Stimulated activated CD4-positive, alpha-beta T cell treated with anti-CD3 and anti-CD28 coated beads, Interleukin-4, amount 100 ng/mL, for 1 hour (primary cell): ENCODE results near the gene KRT13.

Experiments used
- DNase-seq: peaks from one replicate; pipeline ENCODE4 v3.0.0-alpha.2; 2020

KRT13 gene

DNA sequence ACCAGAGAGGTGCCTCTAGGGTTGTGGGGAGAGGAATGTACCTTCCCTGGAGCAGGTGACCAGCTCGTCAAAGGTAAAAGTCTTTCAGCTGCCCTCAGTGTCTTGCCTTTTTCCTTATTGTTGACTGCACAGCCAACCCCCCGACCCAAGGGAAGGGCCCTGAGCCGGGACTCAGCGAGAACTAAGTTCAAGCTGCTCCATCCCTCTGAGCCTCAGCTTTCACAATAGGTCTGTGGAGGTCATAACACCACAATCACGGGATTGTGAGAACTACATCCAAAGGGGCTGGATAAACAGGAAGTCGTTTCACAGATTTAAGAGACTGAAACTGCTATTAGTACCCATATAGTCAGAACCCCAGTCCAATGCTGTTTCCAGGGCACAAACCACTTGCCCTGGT is 13.1 kb downstream of the KRT13 start:
- no peak for DNase-seq

DNA sequence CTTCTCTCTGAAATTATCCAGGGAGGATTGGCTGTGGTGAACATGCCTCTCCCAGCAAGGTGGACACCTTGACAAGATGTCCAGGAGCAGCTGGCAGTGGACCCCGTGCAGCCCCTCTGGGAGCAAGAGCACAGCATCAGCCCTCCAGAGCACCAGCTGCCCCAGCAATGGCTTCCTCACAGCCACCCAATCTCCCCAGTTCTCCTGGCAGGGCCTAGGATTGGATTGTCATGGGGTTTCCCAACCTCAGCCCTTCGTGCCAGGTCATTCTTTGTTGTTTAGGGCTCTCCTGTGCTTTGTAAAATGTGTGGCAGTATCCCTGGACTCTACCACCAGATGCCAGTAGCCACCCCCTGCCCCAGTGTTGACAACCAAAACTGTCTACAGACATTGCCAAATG is 13.9 kb downstream of the KRT13 start:
- DNase-seq: no peak

DNA sequence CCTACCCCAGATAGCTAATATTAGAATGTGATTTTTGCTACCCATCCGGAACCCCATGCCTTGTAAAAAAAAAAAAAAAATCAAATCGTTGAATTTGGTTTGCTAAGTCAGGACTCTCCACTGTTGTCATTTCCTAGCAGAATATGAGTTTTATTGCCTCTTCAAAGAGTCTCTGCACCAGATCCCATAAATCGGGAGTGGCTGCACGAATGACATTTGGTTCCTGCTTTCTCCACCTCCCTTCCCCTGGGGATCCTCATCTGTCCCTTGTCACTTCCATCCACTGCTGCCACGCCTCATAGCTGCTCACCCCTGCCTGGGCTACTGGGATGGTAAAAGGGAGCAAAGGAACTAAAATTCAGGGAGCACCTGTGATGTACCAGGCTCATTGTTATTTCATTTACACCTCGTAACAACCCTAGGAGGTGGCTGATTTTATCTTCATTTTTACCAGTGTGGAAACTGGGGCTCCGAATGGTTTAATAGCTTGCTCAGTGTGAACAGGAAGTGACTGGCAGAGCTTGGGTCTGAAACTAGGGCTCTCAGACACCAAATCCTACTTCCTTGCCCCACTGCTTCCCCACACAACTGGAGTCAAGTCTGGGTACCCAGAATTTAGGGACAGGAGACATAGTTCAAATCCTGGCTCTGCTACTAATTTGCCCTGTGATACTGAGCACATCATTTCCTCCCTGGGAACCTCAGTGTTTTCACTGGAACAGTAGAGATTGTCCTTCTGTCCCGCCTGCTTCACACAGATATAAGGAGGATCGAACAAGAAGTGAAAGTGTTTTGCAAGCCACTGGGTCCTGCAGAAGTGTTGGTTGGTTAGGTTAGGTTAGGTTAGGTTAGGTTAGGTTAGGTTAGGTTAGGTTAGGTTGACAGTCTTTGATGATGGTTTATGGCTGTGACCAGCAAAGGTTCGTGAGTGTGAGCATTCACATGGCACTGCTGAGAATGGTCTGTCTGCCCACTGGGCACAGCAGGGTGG is 15.1 kb downstream of the KRT13 start:
- no peak for DNase-seq

DNA sequence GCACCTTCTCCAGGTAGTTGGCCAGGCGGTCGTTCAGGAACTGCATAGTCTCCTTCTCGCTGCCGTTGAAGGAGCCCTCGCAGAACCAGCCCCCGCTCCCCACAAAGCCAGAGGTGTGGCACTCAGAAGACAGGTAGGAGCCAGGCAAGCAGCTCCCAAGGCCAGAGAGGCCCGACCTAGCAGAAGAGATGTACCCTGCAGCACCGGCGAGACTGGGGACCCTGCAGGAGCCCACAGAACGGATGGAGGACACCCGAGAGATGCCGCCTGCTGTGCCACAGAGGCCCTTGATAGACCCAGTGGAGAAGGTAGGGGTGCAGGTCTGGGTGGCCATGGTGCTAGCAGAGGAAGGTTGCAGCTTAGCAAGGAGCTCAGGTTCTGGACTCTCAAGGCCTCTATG is 15.9 kb downstream of the KRT13 start, which contains the start of gene KRT36:
TSS of gene KRT36 (minus strand) at position 380 of the 400 bp plus-strand sequence. CDS start at position 334, 46 bp downstream.
- DNase-seq: no peak

DNA sequence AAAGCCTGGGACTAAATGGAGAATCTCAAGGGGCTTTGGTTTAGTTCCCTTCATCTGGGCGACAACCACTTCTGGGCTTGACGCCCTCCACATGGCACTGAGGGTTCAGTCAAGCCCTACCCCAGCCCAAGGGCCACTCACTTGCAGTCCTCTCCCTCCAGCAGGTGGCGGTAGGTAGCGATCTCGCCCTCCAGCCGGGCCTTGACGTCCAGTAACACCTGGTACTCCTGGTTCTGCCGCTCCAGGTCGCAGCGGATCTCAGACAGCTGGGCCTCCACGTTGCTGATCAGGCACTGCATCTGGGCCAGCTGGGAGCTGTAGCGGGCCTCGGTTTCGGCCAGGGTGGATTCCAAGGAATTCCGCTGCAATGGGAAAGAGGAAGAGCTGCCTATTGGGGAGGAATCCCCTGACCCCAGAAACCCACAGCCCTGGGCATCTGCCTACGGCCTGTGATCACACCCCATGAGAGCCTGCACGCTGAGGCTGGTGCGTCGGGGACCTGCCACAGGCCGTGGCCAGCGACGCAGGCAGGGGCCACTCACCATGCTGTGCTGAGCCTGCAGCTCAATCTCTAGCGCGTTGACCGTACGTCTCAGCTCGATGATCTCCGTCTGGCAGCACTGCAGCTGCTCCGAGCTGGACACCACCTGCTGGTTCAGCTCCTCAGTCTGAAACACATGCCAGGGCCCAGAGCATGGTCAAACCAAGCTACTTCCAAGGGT is 18.4 kb downstream of the KRT13 start:
- peak; percentile 30 for DNase-seq

DNA sequence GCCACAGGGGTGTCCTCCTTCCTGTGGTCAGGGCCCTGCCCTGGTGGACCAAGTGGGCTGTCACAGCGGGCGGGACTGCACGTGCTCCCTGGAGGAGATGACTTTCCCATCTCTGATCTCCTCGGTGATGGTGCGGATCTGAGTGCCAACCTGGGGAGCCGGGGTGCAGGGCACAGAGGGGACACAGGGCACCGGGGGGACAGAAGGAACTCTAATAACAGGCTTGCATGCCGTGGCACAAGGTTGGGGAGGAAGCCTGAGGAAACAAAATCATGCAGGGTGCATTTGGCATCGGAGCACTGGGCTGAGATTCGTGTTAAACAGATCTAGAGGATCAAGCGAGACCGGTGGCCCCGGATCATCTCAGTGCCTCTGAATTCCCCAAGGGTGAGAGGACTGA is 19.1 kb downstream of the KRT13 start:
- DNase-seq: no peak

DNA sequence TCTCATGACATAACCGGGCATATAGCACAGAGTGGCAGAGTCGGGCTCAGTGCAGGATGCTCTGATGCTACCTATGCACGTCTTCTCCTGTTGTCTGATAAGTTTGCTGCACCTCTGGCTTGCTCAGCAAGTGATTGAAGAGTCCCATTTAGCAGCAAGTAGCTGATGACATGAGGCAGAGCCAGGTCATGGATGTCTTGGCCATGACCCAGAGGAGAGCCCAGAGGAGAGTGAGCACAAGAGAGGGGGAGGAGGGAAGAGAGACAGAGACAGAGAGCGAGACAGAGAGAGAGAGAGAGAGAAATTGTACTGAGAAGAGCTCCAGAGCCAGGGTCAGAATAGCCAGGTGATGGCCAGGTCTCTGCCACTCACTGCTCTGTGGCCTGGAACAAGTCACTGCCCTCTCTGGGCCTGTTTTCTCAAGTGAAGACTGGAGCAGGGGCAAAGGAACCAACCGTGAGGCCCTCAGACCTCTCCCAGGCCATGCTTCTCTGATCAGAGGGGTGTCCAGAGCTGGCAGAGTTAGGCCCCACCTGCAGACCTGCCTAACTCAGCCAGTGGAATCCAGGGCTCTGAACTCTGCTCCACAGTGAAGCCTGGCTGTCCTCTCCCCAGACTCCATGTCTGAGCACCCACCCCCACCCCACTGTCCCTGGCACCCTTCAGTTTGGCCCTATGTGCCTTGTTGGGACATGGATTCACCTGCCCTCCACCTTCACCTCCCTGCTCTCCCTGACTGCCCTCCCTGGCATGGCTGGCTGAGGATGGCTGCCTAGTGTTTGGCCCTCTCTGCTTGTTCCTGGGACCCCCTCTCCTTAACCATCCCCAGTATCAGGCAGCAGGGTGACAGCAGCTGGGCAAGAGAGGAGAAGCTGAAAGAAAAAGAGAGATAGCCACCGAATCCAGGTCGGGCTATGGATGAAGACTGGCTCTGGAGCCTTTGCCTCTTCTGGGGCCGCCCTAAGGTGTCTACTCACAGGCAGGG is 20.2 kb downstream of the KRT13 start:
- DNase-seq: no peak

DNA sequence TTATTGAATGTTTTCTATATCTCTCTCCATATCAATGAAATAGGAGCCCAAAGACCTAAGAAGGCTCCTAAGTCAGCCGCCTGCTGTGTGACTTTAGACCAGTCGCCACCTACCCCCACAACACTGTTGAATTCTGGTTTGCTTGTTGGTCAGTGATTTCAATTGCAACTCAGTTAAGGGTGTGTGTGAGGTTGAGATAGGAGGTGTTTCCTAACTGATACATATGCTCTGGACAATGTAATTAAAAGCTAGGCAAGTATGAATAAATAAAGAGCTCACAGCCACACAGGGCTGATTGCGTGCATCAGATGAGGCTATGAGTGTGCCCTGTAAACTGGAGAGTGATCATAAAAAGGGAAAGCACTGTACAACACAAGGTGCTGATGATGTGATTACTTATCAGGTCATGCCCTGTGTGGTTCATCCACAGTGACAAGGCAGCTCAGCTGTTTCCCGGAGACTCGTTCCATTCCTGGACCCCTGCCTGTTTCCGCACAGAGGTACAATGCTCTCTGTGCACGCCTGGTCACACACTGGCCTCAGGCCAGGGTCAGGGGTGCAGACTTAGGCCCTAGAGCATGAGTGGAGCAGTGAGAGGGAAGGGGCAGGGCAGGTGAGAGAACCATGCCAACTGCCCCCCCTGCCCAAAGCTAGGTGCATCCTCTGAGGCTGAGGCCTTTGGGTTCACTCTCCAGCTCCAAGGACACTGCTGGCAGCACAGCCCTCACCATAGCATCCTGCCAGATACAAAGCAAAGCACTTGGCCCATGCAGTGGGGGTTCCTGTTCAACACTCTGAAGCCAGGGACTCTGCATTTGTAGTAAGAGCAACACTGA is 21.2 kb downstream of the KRT13 start:
- DNase-seq: no peak

DNA sequence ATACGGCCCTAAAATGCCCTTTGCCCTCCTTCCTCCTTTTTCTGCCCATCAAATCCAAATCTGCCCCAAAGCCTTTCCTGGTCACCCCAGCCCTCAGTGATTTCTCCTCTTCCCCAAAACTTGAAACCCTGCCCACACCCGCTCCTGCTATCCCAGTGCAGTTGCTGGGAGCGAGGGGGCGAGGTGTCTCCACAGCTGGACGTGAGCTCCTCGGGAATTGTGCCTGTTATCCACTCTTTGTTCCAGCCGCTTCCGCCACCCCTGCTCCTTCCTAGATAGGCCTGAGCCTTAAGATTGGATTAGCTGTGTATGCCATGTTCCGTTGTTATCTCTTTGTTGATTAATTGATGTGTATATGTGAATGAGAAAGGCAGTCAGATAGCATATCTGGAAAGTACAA is 21.9 kb downstream of the KRT13 start:
- no peak for DNase-seq

DNA sequence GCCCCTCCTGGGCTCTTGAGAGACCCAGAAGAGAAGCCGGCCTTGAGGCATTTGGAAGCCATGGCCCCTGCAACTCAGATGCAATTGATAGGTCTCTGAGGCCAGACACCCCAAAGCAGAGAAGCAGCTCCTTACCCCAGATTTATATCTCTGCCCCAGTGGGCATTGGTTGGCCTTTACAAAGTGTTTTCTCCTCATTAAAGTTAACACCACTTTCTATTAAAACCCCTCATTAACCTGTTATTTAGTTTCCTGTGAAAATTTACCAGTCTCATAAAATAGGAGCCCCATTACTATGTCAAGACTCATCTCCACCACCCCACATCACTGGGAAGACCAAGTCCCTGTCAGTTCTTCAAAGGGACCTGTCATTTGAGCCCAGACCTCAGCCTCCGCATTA is 24.4 kb downstream of the KRT13 start, which contains the start of gene KRT35:
TSS of gene KRT35 (minus strand) at position 116 of the 400 bp plus-strand sequence. CDS start at position 62, 54 bp downstream.
- DNase-seq: no peak

DNA sequence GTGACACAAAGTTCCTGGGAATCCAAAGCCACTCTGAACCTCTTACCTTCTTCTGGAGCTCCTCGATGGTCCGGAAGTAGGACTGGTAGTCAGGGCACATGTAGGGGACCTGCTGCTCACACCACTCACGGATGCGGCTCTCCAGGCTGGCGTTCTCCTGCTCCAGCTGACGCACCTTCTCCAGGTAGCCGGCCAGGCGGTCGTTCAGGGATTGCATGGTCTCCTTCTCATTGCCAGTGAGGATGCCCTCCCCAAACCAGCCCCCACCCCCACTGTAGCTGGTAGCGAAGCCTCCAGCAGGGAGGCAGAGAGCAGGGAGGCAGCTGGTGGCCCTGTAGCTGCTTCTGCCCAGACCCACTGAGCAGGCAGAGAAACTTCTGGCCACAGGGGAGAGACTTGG is 24.8 kb downstream of the KRT13 start:
- DNase-seq: no peak

DNA sequence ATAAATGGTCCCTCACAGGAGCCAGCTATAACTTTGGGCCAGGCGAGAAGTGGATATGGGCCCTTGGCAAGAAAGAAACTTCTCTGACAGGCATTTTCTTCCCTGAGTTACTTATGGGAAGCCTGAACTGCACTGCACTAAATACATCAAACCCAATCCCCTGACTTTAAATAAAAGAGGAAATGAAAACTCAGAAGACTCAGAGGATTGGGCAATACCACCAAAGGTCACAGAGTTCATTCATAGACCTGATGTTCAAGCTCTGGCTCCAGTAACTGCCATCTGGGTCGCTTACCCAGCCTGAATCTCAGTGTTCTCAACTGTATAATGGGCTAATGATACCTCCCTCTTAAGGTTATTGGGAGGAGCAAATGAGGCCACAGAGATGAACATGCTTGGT is 25.3 kb downstream of the KRT13 start:
- DNase-seq: no peak

DNA sequence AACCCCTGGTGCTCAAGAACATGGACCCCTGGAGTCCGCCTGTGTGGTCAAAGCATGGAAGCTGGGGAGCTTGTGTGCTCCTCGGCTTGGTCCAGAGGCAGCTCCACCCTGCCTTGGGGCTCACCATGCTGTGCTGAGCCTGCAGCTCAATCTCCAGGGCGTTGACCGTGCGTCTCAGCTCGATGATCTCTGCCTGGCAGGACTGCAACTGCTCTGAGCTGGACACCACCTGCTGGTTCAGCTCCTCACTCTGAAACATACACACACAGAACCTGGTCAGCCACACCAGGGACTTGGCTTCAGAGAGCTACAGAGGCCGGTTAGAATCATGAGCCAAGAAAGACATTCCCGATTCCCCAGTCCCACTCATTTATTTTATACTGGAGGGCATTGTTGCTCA is 27.2 kb downstream of the KRT13 start:
- DNase-seq: no peak

DNA sequence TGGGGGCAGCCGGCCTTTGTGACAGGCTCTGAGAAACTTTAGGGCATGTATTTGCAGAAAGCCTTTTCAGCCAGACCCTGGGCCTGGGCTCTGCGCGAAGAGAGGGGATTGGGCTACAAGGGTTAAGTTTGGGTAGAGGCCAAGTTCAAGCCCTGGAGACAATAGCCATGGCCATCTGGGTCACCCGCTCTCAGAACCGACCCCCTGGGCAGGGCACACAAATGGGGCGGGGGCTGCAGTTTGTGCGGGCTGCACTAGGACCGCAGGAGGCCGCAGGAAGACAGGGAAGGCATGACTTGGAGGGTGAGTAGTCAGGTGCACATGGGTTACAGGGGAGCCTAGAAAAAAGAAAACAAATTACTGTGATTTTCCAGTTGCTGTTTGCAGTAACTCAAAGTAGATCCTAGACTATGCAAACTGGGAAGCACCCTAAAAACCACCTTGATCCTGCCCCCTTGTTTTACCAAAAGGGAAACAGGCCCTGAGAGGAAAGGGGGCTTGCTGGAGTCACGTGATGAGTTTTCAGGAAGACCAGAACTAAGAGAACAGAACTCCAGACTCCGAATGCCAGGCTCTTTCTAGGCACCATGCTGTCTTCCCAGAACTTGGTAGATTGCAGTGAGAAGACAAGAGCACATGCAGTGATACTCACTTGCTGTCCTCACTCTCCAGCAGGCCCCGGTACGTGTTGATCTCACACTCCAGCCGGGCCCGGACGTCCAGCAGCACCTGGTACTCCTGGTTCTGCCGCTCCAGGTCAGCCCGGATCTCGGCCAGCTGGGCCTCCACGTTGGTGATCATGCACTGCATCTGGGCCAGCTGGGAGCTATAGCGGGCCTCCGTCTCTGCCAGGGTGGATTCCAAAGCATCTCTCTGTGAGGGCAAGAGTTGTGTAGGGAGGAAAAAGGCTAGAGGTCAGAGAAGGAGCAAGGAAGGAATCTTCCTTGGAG is 28.3 kb downstream of the KRT13 start:
- no peak for DNase-seq

DNA sequence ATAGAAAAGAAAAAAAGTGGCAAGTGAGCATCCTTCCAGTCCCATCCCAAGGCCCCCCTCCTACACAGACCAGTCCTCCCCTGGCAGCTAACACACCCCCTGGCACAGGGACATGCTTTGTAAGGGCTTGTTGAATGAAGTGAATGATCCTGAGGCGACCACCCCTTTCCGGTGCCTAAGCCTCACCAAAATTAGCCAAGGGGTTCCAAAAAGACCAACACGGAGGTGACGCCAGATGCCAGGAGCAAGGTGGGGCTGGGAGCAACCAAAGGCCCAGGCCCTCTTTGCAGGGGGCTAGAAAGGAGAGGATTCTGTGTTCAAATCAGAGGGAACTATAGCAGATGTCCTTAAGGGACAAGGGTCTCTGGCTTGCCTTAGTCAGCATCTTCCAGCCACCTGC is 30.0 kb downstream of the KRT13 start:
- no peak for DNase-seq

DNA sequence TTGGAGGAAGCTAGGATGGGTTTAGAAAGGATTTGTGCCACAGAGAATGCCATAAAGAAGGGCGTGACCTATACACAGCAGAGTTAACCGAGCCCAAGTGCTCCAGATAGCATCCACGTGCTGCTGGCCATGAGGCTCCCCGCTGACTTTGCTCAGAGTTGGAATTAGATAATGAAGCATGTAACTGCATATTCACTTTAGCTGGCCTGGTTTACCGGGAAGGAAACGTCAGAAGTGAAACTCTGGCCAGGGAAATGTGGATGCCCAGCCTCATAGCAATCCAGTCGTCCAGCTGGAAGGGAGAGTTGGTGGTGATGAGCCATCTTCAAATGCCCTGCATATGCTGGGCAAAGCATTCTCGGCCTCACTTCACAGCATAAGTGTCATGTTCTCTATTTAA is 30.5 kb downstream of the KRT13 start:
- no peak for DNase-seq

DNA sequence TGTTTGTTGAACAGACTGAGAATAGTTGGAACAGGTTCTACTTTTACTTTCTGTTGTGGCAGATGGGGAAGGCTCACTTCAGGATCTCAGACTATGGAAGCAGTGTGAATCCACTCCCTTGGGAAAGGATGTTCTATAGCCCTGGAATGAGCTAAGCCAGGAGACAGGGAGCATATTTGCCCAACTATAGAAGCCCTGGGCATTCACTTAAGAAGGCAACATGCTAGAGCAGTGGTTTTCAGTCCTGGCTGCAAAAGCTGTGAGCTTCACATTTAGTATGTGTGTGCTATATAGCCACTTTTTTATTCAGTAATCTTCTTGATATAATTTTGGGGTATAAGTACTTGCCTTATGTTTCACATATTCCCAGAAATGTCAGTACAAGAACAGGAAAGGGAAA is 37.1 kb downstream of the KRT13 start:
- DNase-seq: no peak

DNA sequence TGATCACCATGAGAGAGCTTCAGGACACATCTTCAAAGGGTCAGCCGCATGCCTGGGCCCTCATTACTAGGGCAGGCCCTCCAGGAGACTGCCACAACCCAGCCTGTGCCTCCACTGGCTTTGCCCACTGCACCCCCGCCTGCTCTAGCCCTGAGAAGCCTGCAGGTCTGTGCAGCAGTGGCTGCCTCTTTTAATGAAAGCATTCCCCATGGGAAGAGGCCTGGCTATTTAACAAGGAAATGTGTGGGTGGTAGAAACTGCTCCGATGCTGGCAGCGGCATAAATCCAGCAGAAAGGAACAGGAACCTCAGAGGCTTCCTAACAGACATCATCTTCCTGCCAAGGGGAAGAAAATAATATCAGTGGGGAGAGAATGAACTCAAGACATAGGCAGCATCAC is 37.9 kb downstream of the KRT13 start:
- no peak for DNase-seq

DNA sequence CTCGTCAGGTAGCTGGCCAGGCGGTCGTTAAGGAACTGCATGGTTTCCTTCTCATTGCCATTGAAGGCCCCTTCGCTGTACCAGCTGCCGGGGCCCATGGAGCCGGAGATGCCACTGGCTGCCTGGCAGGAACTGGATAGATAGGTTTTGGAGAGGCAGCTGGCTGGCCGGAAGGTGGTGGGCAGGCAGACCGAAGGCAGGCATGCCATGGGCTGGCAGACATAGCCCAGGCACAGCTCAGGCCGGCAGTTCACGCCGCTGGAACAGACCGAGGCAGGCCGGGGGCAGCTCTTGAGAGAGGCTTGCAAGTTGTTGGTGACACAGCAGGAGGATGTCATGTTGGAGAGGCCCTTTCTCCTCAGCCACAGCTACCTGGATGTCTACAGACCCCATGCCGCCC is 38.4 kb downstream of the KRT13 start, which contains the start of gene KRT32:
TSS of gene KRT32 (minus strand) at position 399 of the 400 bp plus-strand sequence. CDS start at position 338, 61 bp downstream.
- DNase-seq: no peak

DNA sequence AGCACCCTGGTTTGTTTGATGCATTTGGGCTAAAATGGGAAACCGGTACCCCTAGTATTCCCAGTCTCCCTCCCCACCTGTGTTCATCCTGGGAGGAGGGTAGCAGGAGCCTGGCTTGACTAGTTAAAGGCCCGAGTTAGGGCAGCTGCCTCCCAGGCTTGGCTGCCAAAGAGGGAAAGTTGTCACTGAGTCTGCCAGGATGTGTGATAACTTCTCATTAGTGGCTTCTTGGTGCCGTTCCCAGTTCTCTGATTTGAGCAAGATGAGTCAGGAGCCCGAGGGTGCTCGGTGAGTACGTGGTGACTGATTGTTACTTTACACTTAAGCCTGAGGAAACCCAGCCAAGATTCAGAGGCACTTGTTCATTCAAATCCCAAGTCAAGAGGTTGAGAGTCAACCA is 40.7 kb downstream of the KRT13 start:
- DNase-seq: no peak
